H9 (cell line): ENCODE data around the gene HSPA12A. TPM values are rescaled to one million over a fixed set of nuclear protein-coding genes. Genes with fewer than 3 reads are reported as not detected.

Source experiments
- DNase-seq: peaks from one replicate; pipeline ENCODE4 v3.0.0-alpha.2; 2017
- H2AFZ ChIP-seq: one replicate; pipeline ENCODE4 v1.6.1; 2013; ENCODE audit warnings: mild to moderate bottlenecking, low read length, control low read depth, moderate library complexity
- H2AK5ac ChIP-seq: 2 replicates; pipeline ENCODE4 v1.6.1; 2013; ENCODE audit warnings: low read length, control low read depth, mixed read lengths; ENCODE audit not compliant: insufficient read length
- H2BK120ac ChIP-seq: one replicate; pipeline ENCODE4 v1.6.1; 2013; ENCODE audit warnings: low read depth, mild to moderate bottlenecking, low read length, control low read depth, inconsistent platforms; ENCODE audit not compliant: poor library complexity, severe bottlenecking
- H2BK12ac ChIP-seq: 2 replicates; pipeline ENCODE4 v1.6.1; 2013; ENCODE audit warnings: low read length, control low read depth, mixed read lengths, low read depth; ENCODE audit not compliant: insufficient read length
- H2BK15ac ChIP-seq: 2 replicates; pipeline ENCODE4 v1.6.1; 2013; ENCODE audit warnings: low read depth, low read length, control low read depth
- H2BK20ac ChIP-seq: one replicate; pipeline ENCODE4 v1.6.1; 2013; ENCODE audit warnings: low read depth, mild to moderate bottlenecking, low read length, control low read depth, inconsistent platforms; ENCODE audit not compliant: poor library complexity, severe bottlenecking
- H2BK5ac ChIP-seq: 2 replicates; pipeline ENCODE4 v1.6.1; 2013; ENCODE audit warnings: low read length, control low read depth, mixed read lengths; ENCODE audit not compliant: insufficient read length
- H3K14ac ChIP-seq: 2 replicates; pipeline ENCODE4 v1.6.1; 2013; ENCODE audit warnings: low read length, control low read depth; ENCODE audit not compliant: insufficient read depth
- H3K18ac ChIP-seq: 2 replicates; pipeline ENCODE4 v1.6.1; 2013; ENCODE audit warnings: low read depth, mild to moderate bottlenecking, mixed read lengths, low read length, control low read depth; ENCODE audit not compliant: insufficient read length
- H3K23ac ChIP-seq: 2 replicates; pipeline ENCODE4 v1.6.1; 2013; ENCODE audit warnings: low read length, control low read depth, mixed read lengths, low read depth; ENCODE audit not compliant: insufficient read length
- H3K23me2 ChIP-seq: 2 replicates; pipeline ENCODE4 v1.6.1; 2013; ENCODE audit warnings: low read depth, mild to moderate bottlenecking, mixed read lengths, low read length, control low read depth; ENCODE audit not compliant: insufficient read length, poor library complexity, severe bottlenecking
- H3K27ac ChIP-seq: 2 replicates; pipeline ENCODE4 v1.5.1; 2013; ENCODE audit warnings: low read length, control low read depth, mixed read lengths, low read depth; ENCODE audit not compliant: insufficient read length
- H3K27me3 ChIP-seq: 2 replicates; pipeline ENCODE4 v1.6.1; 2013; ENCODE audit warnings: low read length, control low read depth, inconsistent platforms; ENCODE audit not compliant: insufficient read depth
- H3K4ac ChIP-seq: 2 replicates; pipeline ENCODE4 v1.6.1; 2013; ENCODE audit warnings: low read depth, mild to moderate bottlenecking, control low read depth, inconsistent platforms, low read length, moderate library complexity
- H3K4me1 ChIP-seq: 2 replicates; pipeline ENCODE4 v1.6.1; 2013; ENCODE audit warnings: low read length, control low read depth, inconsistent platforms; ENCODE audit not compliant: insufficient read depth
- H3K4me2 ChIP-seq: 2 replicates; pipeline ENCODE4 v1.6.1; 2013; ENCODE audit warnings: low read length, control low read depth, mixed read lengths; ENCODE audit not compliant: insufficient read length, insufficient read depth
- H3K56ac ChIP-seq: 2 replicates; pipeline ENCODE4 v1.6.1; 2013; ENCODE audit warnings: low read depth, mild to moderate bottlenecking, mixed read lengths, low read length, control low read depth; ENCODE audit not compliant: insufficient read length
- H3K79me1 ChIP-seq: 2 replicates; pipeline ENCODE4 v1.6.1; 2013; ENCODE audit warnings: low read depth, mild to moderate bottlenecking, moderate library complexity, low read length, control low read depth, inconsistent platforms; ENCODE audit not compliant: insufficient read depth, poor library complexity, severe bottlenecking
- H3K79me2 ChIP-seq: 2 replicates; pipeline ENCODE4 v1.6.1; 2013; ENCODE audit warnings: low read length, control low read depth, inconsistent platforms; ENCODE audit not compliant: insufficient read depth
- H3K9ac ChIP-seq: 2 replicates; pipeline ENCODE4 v1.6.1; 2013; ENCODE audit warnings: low read length, control low read depth, mixed read lengths; ENCODE audit not compliant: insufficient read length; ENCODE audit errors: extremely low read depth
- H3K9me3 ChIP-seq: one replicate; pipeline ENCODE4 v1.6.1; 2013; ENCODE audit warnings: low read depth, low read length, inconsistent platforms; ENCODE audit not compliant: control insufficient read depth
- H3T11ph ChIP-seq: one replicate; pipeline ENCODE4 v1.6.1; 2013; ENCODE audit warnings: mild to moderate bottlenecking, low read length, control low read depth, inconsistent platforms
- H4K20me1 ChIP-seq: one replicate; pipeline ENCODE4 v1.6.1; 2013; ENCODE audit not compliant: control insufficient read depth, insufficient read length, insufficient read depth
- H4K5ac ChIP-seq: 2 replicates; pipeline ENCODE4 v1.6.1; 2013; ENCODE audit warnings: low read depth, mild to moderate bottlenecking, mixed read lengths, low read length, control low read depth; ENCODE audit not compliant: insufficient read length
- H4K8ac ChIP-seq: replicated peaks from 2 replicates; pipeline ENCODE4 v1.6.1; 2013; ENCODE audit warnings: low read length, control low read depth, mixed read lengths, low read depth; ENCODE audit not compliant: insufficient read length
- H4K91ac ChIP-seq: 2 replicates; pipeline ENCODE4 v1.6.1; 2013; ENCODE audit warnings: low read depth, mild to moderate bottlenecking, moderate library complexity, mixed read lengths, low read length, control low read depth; ENCODE audit not compliant: insufficient read length
- H3K27ac Mint-ChIP-seq, 3 experiments: 2 replicates in 2 of 3; 3 replicates in 1 of 3; pipeline ENCODE4 v1.8.0; 2020 to 2021; ENCODE audit warnings: mixed read lengths in 3 of 3, mild to moderate bottlenecking in 1 of 3, moderate library complexity in 1 of 3
- H3K27me3 Mint-ChIP-seq: 2 replicates; pipeline ENCODE4 v1.8.0; 2021; ENCODE audit warnings: low read depth, mild to moderate bottlenecking, moderate library complexity, mixed read lengths
- H3K36me3 Mint-ChIP-seq, 3 experiments: 2 replicates in 2 of 3; 3 replicates in 1 of 3; pipeline ENCODE4 v1.8.0; 2020 to 2021; ENCODE audit warnings: low read depth in 3 of 3, mixed read lengths in 3 of 3; ENCODE audit not compliant: insufficient read depth in 1 of 3
- H3K4me1 Mint-ChIP-seq, 2 experiments: 2 replicates each; pipeline ENCODE4 v1.8.0; 2020; ENCODE audit warnings: mixed read lengths in 2 of 2
- H3K4me3 Mint-ChIP-seq, 2 experiments: 2 replicates in 1 of 2; 3 replicates in 1 of 2; pipeline ENCODE4 v1.8.0; 2020 to 2021; ENCODE audit warnings: mild to moderate bottlenecking in 2 of 2, mixed read lengths in 2 of 2, moderate library complexity in 1 of 2
- H3K9me3 Mint-ChIP-seq, 2 experiments: 2 replicates in 1 of 2; 3 replicates in 1 of 2; pipeline ENCODE4 v1.8.0; 2020; ENCODE audit warnings: mild to moderate bottlenecking in 2 of 2, mixed read lengths in 2 of 2, moderate library complexity in 1 of 2
- WGBS: extraction: QIAGEN DNeasy Blood & Tissue Kit; methylation state at CpG from one replicate; pipeline ENCODE4 v1.1.7; 2013; ENCODE audit warnings: missing lambda C conversion rate, low lambda C conversion rate, mixed read lengths; ENCODE audit not compliant: insufficient read length; ENCODE audit errors: extremely low coverage; 5-methylcytosine and 5-hydroxymethylcytosine counted together
- total RNA-seq: library from RNA; stranded (reverse); gene quantifications from 2 replicates; pipeline ENCODE4 v1.2.1, GENCODE V29; 2021
- TF ChIP-seq, protein P1 (sequence below): fragments of 200-600 bp; sonication (generic); conservative IDR thresholded peaks from 3 replicates; pipeline ENCODE4 v1.8.0; 2021; ENCODE audit warnings: antibody characterized with exemption, mild to moderate bottlenecking

HSPA12A gene
- total RNA-seq, 1 experiment from 2014 or later: 3.2 TPM

- WGBS: no CpG with 5 or more reads among the region's 8 CpGs
Observed at GRCh38 chr10:116777006-116777405, 34.6 kb upstream of the HSPA12A start.

More at GRCh38 chr10:116777006-116777405, 34.6 kb upstream of the HSPA12A start:
- Histone ChIP-seq H3K14ac (no peak overlapping the region), H2BK15ac (no peak overlapping the region), H3K9ac (no peak overlapping the region), H3K27ac (no peak overlapping the region), H2AK5ac (no peak overlapping the region), H3T11ph (no peak overlapping the region), H3K4me1 (no peaks in the 10 kb centered on the region), H2BK12ac (no peak overlapping the region), H3K23ac (no peak overlapping the region), H4K20me1 (no peaks in the 10 kb centered on the region), H2AFZ (no peak overlapping the region), H3K4ac (no peak overlapping the region), H3K27me3 (no peaks in the 10 kb centered on the region), H3K9me3 (no peaks in the 10 kb centered on the region), H2BK5ac (no peak overlapping the region), H4K8ac (no peak overlapping the region), H3K56ac (no peak overlapping the region), H3K18ac (no peak overlapping the region), H3K79me2 (no peaks in the 10 kb centered on the region), H2BK20ac (no peak overlapping the region), H2BK120ac (no peak overlapping the region), H3K4me2 (no peak overlapping the region), H4K5ac (no peak overlapping the region), H3K79me1 (no peaks in the 10 kb centered on the region), H4K91ac (no peak overlapping the region), H3K23me2 (no peaks in the 10 kb centered on the region)
- Mint-ChIP-seq H3K27ac (no peak overlapping the region), H3K4me1 (peaks cover 2 to 6% of the 10 kb centered on the region in 2 experiments; a peak in 2 of 4 replicates), H3K36me3 (no peaks in the 10 kb centered on the region), H3K9me3 (no peaks in the 10 kb centered on the region), H3K4me3 (no peak overlapping the region; a peak in 1 of 5 replicates), H3K27me3 (peaks cover 2% of the 10 kb centered on the region; the same call in 1 of the 2 replicates)
- TF ChIP-seq, protein P1, sequence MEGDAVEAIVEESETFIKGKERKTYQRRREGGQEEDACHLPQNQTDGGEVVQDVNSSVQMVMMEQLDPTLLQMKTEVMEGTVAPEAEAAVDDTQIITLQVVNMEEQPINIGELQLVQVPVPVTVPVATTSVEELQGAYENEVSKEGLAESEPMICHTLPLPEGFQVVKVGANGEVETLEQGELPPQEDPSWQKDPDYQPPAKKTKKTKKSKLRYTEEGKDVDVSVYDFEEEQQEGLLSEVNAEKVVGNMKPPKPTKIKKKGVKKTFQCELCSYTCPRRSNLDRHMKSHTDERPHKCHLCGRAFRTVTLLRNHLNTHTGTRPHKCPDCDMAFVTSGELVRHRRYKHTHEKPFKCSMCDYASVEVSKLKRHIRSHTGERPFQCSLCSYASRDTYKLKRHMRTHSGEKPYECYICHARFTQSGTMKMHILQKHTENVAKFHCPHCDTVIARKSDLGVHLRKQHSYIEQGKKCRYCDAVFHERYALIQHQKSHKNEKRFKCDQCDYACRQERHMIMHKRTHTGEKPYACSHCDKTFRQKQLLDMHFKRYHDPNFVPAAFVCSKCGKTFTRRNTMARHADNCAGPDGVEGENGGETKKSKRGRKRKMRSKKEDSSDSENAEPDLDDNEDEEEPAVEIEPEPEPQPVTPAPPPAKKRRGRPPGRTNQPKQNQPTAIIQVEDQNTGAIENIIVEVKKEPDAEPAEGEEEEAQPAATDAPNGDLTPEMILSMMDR: no peak
- no peak for DNase-seq
